Activated naive CD4-positive, alpha-beta T cell treated with anti-CD3 and anti-CD28 coated beads, Interleukin-2, amount 10 ng/mL, durations not matched to agents 5 hours and 36 hours (primary cell): ENCODE results near the gene MRPS15. TPM values are rescaled to one million over a fixed set of nuclear protein-coding genes. Genes with fewer than 3 reads are reported as not detected.

Experiments used
- total RNA-seq, 2 experiments: library from RNA; stranded (reverse); gene quantifications; one replicate each; pipeline ENCODE4 v1.2.3, GENCODE V29; 2021

MRPS15 gene
- total RNA-seq: 10 to 100 TPM; 91.4 to 95.0 TPM

GRCh38 chr1:36463803-36464604 lies at the start of gene MRPS15:
TSS of gene MRPS15 (minus strand) at chr1:36464384. CDS start at chr1:36464275, 109 bp downstream.

DNA sequence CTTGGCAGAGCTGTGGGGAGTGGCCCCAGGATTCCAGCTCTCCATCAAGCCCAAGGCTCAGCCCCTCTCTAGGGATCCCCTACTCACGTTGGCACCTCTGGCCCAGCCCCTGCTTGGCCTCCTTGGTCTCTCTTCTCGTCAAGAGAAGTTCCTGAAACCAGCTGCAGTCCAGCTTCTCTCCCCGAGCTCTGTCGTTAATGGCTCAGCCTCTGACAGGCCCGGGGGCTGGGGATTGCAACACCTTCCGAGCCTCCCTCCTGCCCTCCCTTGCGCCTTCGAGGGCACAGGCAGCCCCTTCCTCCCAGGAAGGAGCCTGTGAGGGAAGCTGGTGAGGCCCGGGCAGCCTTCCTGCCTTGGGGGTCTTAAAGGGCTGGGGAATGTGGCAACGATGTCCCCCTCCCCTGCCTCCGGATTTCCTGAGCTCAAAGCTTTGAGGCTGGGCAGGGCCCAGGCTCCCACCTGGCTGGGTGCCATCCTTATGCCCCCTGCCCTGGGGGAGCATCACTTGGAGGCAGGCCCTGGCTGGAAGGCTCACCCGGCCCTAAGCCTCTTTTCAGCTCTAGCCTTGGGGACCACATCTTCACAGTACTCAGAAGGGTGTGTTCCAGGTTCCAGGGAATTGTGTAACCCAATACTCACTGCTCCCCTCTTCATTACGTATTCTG lies 18.7 kb upstream of the MRPS15 start, which contains the start of gene CSF3R:
Gene CSF3R (minus strand): TSS at position 190 of the 665 bp plus-strand sequence. CDS start 3,417 bp downstream, outside the sequence.

GRCh38 chr1:36450270-36450918 lies 13.8 kb downstream of the MRPS15 start, which contains the start of gene OSCP1:
TSS of gene OSCP1 (minus strand) at chr1:36450451. CDS start at chr1:36450369, 82 bp downstream.

Other genes starting within 250 kb of the MRPS15 start
- 100 to 1,000 TPM; 128 to 129 TPM for gene THRAP3, start 239.9 kb downstream of the MRPS15 start, total RNA-seq
- 10 to 100 TPM; 10.2 to 12.1 TPM for gene SH3D21, start 158.0 kb downstream of the MRPS15 start, total RNA-seq
- 10 to 100 TPM; 11.9 to 12.4 TPM for gene EVA1B, start 140.7 kb downstream of the MRPS15 start, total RNA-seq
- gene STK40, start 78.5 kb downstream of the MRPS15 start, total RNA-seq: 10 to 100 TPM; 58.7 to 61.6 TPM
- gene LSM10, start 66.5 kb downstream of the MRPS15 start, total RNA-seq: 10 to 100 TPM; 34.4 to 39.3 TPM
- gene OSCP1, start 13.9 kb downstream of the MRPS15 start, total RNA-seq: under 1 TPM; 0.71 to 0.94 TPM
- gene CSF3R, start 18.5 kb upstream of the MRPS15 start, total RNA-seq: under 1 TPM; 0.25 to 0.36 TPM